Ishikawa (cell line): ENCODE measurements around the gene PALM3.

Experiments used
- CEBPB ChIP-seq: IDR thresholded peaks from 2 replicates; pipeline ENCODE4 v1.6.1; 2012
- EGR1 ChIP-seq: IDR thresholded peaks from 2 replicates; pipeline ENCODE4 v1.6.1; 2012
- FOXM1 ChIP-seq: IDR thresholded peaks from 2 replicates; pipeline ENCODE4 v1.6.1; 2012; ENCODE audit warnings: low read depth, borderline replicate concordance
- MAX ChIP-seq: IDR thresholded peaks from 2 replicates; pipeline ENCODE4 v1.6.1; 2012
- NFIC ChIP-seq: IDR thresholded peaks from 2 replicates; pipeline ENCODE4 v1.6.1; 2012

DNA sequence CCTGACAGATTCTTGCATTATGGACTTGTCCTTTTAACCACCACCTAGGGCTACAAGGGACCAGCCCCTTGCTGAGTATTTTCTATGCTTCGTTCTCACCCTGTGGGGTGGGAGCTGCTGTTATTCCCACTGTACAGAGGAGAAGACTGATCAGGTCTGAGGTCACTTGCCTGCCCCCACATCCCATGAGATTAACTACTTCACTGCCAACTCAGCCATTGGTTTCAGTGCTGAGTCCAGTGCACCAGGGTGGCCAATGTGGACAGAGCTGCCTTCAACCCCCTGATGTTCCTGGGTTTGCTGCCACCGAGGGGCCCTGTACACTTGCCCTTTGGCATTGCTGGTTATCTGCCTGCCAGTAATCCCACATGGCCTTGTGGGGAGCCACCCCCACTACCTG lies 48.8 kb upstream of the PALM3 start:
- no peak for TF ChIP-seq FOXM1
- TF ChIP-seq EGR1 = no peak
- no peak for TF ChIP-seq NFIC
- TF ChIP-seq MAX = no peak
- TF ChIP-seq CEBPB = no peak
